Measurements from ENCODE around the gene LGALS4. TPM values are rescaled to one million over a fixed set of nuclear protein-coding genes. Genes with fewer than 3 reads are reported as not detected.
A peak's percentile ranks its signal among the peaks of the same experiment; 100 is the strongest.
"Not testable (repeated sequence)": the region's sequence is repeated elsewhere in the genome, so short reads cannot be mapped to it uniquely, and the experiment has no call there.

LGALS4 gene
- not detected in 2 replicates for total RNA-seq

DNA sequence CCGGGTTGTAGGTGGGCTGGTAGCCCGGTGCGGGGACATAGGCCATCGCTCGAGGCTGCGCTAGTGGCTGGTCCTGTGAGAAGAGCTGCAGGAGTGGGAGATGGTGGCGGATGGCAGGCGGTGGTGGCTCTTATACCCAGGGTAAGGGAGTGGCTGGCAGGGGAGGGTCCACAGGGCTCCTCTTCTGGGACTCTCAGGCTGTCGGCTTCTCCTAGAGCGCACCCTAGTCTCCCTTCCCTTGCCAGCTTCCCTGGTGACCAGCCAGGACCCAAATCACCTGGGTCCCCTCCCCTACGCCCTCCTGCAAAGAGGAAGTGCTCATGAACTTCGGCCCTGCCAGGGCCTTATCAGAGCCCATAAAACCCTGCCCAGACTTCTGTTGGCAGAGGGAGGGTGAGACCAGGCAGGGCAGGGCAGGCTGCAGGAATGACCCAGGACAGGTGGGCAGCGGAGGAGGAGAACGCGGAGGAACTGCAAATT is at the start of gene LGALS4:
TSS of gene LGALS4 (minus strand) at position 105 of the 480 bp plus-strand sequence. CDS start at position 46, 59 bp downstream.
- no peak for DNase-seq (ENCODE audit: low read depth in 2 of 2)

GRCh38 chr19:38861368-38861767 is 48.6 kb upstream of the LGALS4 start:
- no peak for DNase-seq (ENCODE audit: low read depth in 2 of 2)

DNA sequence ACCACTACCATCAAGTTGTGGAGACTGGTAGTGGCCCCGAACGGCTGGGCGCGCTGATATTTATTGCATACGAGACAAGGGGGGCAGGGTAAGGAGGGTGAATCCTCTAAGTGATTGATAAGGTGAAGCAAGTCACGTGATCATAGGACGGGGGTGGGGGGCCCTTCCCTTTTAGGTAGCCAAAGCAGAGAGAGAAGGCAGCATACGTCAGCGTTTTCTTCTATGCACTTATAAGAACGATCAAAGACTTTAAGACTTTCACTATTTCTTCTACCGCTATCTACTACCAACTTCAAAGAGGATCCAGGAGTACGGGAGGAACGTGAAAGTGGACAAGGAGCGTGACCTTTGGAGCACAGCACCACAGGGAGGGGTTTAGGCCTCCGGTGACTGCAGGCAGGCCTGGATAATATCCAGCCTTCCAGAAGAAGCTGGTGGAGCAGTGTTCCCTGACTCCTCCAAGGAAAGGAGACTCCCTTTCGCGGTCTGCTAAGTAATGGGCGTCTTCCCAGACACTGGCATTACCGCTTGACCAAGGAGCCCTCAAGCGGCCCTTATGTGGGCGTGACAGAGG is 47.0 kb upstream of the LGALS4 start:
- DNase-seq (ENCODE audit: low read depth in 2 of 2) = not testable (repeated sequence)

- DNase-seq (ENCODE audit: low read depth in 2 of 2) = no peak
These were observed 44.1 kb upstream of the LGALS4 start for GRCh38 chr19:38856813-38857212.

DNA sequence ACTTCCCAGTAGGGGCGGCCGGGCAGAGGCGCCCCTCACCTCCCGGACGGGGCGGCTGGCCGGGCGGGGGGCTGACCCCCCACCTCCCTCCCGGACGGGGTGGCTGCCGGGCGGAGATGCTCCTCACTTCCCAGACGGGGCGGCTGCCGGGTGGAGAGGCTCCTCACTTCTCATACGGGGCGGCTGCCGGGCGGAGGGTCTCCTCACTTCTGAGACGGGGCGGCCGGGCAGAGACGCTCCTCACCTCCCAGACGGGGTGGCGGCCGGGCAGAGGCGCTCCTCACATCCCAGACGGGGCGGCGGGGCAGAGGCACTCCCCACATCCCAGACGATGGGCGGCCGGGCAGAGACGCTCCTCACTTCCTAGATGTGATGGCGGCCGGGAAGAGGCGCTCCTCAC is 43.0 kb upstream of the LGALS4 start:
- DNase-seq (ENCODE audit: low read depth in 2 of 2) = not testable (repeated sequence)

- DNase-seq (ENCODE audit: low read depth in 2 of 2) = not testable (repeated sequence)
These were observed 42.2 kb upstream of the LGALS4 start for GRCh38 chr19:38854961-38855360.

- no peak for DNase-seq (ENCODE audit: low read depth in 2 of 2)
These were observed 40.5 kb upstream of the LGALS4 start for GRCh38 chr19:38853214-38853613.

GRCh38 chr19:38852231-38853044 is 39.7 kb upstream of the LGALS4 start:
- peak; percentile 55 to 71 for DNase-seq (ENCODE audit: low read depth in 2 of 2)

DNA sequence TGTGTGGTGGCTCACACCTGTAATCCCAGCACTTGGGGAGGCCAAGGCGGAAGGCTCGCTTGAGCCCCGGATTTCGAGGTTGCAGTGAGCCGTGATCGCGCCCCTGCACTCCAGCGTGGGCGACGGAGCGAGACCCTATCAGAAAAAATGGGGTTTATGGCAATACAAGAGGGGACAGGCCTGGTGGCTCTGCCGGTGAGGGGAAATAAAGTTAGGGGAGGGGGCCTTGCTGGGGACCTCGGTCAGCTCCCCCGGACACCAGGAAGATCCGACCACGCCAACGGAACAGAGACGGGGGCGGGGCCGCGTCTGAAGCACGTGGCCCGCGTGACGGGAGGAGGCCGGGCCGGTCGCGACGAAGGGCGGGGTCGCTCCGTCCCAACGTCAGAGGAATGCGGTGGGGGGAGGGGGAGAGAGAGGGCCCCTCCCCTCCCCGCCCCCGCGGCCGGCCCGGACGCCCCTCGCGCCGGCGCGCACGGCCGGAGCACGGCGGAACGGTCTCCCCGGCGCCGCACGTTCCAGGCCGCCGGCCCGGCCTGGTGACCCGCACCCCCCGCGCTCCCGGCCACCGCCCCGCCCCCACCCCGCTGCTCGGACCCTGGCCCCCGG is 39.0 kb upstream of the LGALS4 start:
- peak; percentile 93 to 97 for DNase-seq (ENCODE audit: low read depth in 2 of 2)

- DNase-seq (ENCODE audit: low read depth in 2 of 2) = no peak
These were observed 38.4 kb upstream of the LGALS4 start for GRCh38 chr19:38850976-38851621.

DNA sequence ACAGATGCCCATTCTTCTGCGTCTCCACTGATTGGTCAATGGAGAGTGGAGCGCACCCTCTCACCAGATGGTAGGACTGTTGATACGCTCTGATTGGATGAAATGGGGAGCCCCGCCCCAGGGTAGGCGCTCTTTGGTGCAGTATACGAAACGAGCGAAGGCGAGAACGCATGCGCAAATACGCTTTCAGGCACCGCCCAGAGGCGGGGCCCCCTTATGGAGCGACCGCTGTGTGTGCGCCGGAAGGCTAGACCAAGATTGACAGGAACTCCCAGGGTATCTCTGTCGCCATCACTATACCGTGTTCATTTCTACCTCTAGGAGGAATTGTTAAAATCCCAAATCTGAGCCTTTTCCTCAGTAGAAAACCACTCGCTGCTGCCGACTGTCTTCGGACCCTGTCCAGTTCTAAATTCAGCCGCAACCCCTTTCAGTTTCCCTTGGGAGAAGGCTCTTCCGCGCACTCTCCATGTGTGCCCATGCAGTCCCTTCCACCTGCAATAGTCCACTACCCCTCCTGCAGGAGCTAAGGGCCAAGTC is 37.8 kb upstream of the LGALS4 start:
- peak in 1 of 2 donors; percentile 100 for DNase-seq (ENCODE audit: low read depth in 2 of 2)

DNA sequence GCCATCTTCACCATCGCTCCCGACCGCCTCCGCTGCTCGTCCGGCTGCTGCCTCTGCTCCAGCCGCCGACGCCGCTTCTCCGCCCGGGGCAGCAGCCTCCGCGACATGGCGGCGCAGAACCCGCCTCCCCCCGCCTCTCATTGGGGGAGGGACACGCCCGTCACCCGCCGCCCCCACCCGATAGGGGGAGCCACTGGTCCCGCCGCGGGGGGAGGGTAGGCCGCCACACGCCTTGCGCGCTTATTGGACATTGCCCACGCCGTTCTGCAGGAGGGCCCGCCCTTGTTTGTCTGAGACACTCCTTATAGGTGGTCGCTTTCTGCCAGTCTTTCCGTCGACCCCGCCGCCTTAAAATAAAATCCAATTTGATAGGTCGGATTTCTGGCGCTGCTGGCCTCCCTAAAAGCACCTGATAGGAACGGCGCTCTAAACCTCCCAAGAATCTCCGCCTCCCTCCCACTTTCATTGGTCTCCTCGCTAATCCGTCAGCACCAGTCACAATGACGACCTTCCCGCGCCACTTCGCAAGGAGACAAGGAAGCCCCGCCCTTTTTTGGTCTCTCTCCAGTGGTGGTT is 37.2 kb upstream of the LGALS4 start, which contains the start of gene HNRNPL:
TSS of gene HNRNPL (minus strand) at position 127 of the 576 bp plus-strand sequence. CDS start at position 107, 20 bp downstream.
- peak in 1 of 2 donors; percentile 100 for DNase-seq (ENCODE audit: low read depth in 2 of 2)

GRCh38 chr19:38849147-38849859 is 36.6 kb upstream of the LGALS4 start:
- peak; percentile 97 to 98 for DNase-seq (ENCODE audit: low read depth in 2 of 2)

DNA sequence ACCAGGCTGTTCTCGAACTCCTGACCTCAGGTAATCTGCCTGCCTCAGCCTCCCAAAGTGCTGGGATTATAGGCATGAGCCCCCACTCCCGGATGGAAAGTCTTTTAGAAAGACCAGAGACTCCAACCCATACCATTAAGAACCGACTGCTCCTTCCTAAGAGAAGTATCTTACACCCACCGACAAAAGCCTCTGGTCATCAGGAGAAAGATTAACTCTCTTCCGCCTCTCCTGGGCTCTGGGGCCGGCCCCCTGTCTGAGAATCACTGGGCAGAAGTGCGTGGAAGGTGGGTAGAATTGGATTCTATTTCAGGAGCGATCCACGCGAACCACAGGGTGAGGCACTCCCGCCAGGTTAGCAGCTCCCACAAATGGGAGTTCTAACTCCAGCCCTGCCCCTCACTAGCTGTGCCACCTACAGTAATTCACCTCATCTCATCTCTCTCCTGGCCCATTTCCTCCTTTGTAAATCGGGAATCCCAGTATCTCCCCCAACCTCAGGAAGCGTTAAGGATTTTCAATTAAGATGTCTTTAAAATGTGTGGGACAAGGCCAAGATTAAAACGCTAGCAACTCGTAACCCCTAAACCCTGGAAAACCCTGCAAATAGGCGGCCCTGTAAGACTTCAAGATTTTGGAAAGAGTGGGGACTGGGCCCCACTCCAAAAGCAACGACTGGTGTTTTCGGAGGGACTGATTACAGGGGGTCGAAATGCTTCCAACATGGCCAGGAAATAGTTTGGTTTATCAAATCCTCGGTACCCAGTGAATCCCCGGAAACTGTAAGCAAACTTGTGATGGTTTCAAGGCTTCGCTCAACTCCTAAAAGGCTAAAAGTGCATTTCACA is 35.8 kb upstream of the LGALS4 start:
- peak in 1 of 2 donors; percentile 23 for DNase-seq (ENCODE audit: low read depth in 2 of 2)

GRCh38 chr19:38846097-38846496 is 33.4 kb upstream of the LGALS4 start:
- DNase-seq (ENCODE audit: low read depth in 2 of 2) = no peak

DNA sequence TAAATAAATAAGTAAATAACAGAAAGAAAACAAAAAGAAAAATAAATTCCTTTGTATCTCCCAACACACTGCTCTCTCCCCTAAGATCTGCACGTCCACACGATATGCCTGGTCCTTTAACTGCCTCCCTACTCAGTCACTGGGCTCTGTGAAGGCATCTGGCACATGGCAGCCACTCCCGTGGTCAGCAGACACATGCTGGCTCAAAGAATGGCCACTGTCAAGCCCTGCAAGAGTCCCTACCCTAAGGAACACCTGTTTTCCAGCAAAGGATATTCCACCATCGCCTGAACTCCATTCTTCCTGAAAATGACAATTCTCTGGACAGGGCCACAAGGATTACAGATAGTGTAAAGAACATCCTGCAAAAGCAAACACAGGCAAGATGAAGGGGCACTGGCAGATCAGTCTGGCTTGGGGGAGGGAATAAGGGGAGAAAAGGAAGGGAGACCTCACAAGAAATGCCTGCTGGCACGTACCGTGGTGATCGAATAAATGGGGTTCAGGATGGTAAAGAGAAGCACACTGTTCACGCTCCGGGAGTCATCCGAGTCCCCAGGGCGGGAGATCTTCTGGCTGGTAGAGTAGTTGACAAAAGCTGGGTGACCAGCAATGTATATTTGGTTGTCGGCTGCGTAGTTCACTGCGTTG is 32.8 kb upstream of the LGALS4 start:
- DNase-seq (ENCODE audit: low read depth in 2 of 2) = no peak

DNA sequence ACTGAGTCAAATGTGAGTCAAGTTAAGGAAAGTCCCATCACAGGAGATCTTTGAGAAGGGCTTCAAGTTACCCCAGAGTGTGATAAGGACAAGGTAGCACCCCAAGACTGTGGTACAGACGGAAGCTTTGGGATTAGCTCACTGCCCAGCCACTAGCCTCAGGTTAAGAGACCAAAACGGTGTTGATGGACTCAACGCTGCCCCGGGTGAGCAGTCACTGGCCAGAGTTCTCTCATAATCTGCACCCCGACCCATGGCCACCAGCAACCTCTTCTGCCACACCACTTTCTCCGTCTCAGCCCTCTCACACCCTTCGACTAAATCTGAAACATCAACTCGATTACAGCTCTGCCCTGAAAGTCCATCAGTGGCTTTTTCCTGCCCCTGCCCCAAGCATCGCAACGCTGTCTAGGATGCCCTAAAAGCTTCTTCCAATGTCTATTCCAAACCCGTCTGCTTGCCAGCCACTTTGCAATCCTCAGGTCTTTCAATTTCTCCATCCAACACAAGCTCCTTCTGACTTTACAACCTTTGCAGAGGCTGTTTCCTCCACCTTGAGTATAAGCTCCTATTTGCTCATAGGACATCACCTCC is 31.4 kb upstream of the LGALS4 start:
- DNase-seq (ENCODE audit: low read depth in 2 of 2) = no peak

- no peak for DNase-seq (ENCODE audit: low read depth in 2 of 2)
These were observed 30.5 kb upstream of the LGALS4 start for GRCh38 chr19:38843175-38843758.
